HG02970 (cell line): ENCODE results near the gene LTF.

ENCODE experiments used
- ATAC-seq: cut with Tn5 transposase; IDR thresholded peaks from one replicate; pipeline ENCODE4 v1.9.1; 2021; ENCODE audit warnings: mild to moderate bottlenecking, moderate library complexity, moderate number of reproducible peaks; ENCODE audit not compliant: unreplicated experiment, low FRiP score

Gene LTF

GRCh38 chr3:46470831-46471230 lies 6.1 kb upstream of the LTF start:
- ATAC-seq: no peak

- ATAC-seq: no peak
Measured at GRCh38 chr3:46469680-46470357, 5.1 kb upstream of the LTF start.

- no peak for ATAC-seq
Measured at GRCh38 chr3:46468753-46469600, 4.3 kb upstream of the LTF start.

- no peak for ATAC-seq
Measured at GRCh38 chr3:46467562-46467961, 2.9 kb upstream of the LTF start.

- no peak for ATAC-seq
Measured at GRCh38 chr3:46466871-46467403, 2.2 kb upstream of the LTF start.

GRCh38 chr3:46466273-46466672 lies 1.6 kb upstream of the LTF start:
- no peak for ATAC-seq

- no peak for ATAC-seq
Measured at GRCh38 chr3:46465196-46465520, 453 bp upstream of the LTF start.

- ATAC-seq: no peak
Measured at GRCh38 chr3:46463868-46464241, 850 bp downstream of the LTF start.

- ATAC-seq: no peak
Measured at GRCh38 chr3:46463120-46463867, 1.4 kb downstream of the LTF start.

- no peak for ATAC-seq
Measured at GRCh38 chr3:46462511-46462910, 2.2 kb downstream of the LTF start.

- ATAC-seq: no peak
Measured at GRCh38 chr3:46462111-46462510, 2.6 kb downstream of the LTF start.

GRCh38 chr3:46460051-46460450 lies 4.7 kb downstream of the LTF start:
- no peak for ATAC-seq

GRCh38 chr3:46456118-46456517 lies 8.6 kb downstream of the LTF start:
- ATAC-seq: no peak

- ATAC-seq: no peak
Measured at GRCh38 chr3:46455231-46456115, 9.2 kb downstream of the LTF start.

- ATAC-seq: no peak
Measured at GRCh38 chr3:46454606-46455005, 10.1 kb downstream of the LTF start.

- ATAC-seq: no peak
Measured at GRCh38 chr3:46454209-46454595, 10.5 kb downstream of the LTF start.

- no peak for ATAC-seq
Measured at GRCh38 chr3:46453526-46454208, 11.0 kb downstream of the LTF start.

GRCh38 chr3:46449755-46450552 lies 14.8 kb downstream of the LTF start:
- no peak for ATAC-seq

- ATAC-seq: no peak
Measured at GRCh38 chr3:46448721-46449120, 16.0 kb downstream of the LTF start.
